GM12878 (cell line): ENCODE results near the gene HADHA.

Experiments used
- EZH2 ChIP-seq: IDR thresholded peaks from 2 replicates; pipeline ENCODE4 v1.6.1; 2012; ENCODE audit warnings: low read depth, mild to moderate bottlenecking, control low read depth, inconsistent platforms, low read length, borderline replicate concordance; ENCODE audit not compliant: control insufficient read depth
- YY1 ChIP-seq: IDR thresholded peaks from 2 replicates; pipeline ENCODE4 v1.6.1; 2011; ENCODE audit warnings: low read depth, mild to moderate bottlenecking, low read length
- TF ChIP-seq, protein P1 (sequence below): fragments of 450-650 bp; IDR thresholded peaks from 2 replicates; pipeline ENCODE4 v1.6.1; 2016; ENCODE audit warnings: mild to moderate bottlenecking
- TF ChIP-seq, protein P2 (sequence below), 3 experiments: IDR thresholded peaks in 2 of 3; conservative IDR thresholded peaks in 1 of 3; 2 replicates each; pipeline ENCODE4 v1.5.1; 2011; ENCODE audit warnings: low read depth in 3 of 3, low read length in 3 of 3, mild to moderate bottlenecking in 3 of 3, control low read depth in 2 of 3, moderate library complexity in 2 of 3, inconsistent platforms in 1 of 3, mixed read lengths in 1 of 3; ENCODE audit not compliant: control insufficient read depth in 2 of 3, insufficient read depth in 1 of 3; ENCODE audit errors: extremely low read depth in 1 of 3

DNA sequence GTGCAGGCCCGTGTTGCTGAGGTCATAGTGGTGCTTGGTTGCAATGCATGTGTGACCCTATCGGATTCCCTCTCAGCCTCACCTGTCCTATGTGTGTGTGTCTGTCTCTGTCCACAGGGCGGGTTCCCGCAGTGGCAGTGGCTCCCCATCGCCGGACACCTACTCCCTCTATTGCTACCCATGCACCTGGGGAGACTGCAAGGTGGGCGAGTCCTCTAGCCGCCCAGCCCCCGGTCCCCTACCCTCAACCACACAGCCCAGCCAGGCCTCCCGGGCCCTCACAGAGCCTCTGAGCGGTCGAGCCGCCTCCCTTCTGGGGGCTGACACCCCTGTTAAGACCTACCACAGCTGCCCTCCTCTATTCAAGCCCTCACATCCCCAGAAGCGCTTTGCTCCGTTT is 57.3 kb downstream of the HADHA start:
- TF ChIP-seq, protein P1, sequence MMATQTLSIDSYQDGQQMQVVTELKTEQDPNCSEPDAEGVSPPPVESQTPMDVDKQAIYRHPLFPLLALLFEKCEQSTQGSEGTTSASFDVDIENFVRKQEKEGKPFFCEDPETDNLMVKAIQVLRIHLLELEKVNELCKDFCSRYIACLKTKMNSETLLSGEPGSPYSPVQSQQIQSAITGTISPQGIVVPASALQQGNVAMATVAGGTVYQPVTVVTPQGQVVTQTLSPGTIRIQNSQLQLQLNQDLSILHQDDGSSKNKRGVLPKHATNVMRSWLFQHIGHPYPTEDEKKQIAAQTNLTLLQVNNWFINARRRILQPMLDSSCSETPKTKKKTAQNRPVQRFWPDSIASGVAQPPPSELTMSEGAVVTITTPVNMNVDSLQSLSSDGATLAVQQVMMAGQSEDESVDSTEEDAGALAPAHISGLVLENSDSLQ: no peak
- TF ChIP-seq, protein P2, sequence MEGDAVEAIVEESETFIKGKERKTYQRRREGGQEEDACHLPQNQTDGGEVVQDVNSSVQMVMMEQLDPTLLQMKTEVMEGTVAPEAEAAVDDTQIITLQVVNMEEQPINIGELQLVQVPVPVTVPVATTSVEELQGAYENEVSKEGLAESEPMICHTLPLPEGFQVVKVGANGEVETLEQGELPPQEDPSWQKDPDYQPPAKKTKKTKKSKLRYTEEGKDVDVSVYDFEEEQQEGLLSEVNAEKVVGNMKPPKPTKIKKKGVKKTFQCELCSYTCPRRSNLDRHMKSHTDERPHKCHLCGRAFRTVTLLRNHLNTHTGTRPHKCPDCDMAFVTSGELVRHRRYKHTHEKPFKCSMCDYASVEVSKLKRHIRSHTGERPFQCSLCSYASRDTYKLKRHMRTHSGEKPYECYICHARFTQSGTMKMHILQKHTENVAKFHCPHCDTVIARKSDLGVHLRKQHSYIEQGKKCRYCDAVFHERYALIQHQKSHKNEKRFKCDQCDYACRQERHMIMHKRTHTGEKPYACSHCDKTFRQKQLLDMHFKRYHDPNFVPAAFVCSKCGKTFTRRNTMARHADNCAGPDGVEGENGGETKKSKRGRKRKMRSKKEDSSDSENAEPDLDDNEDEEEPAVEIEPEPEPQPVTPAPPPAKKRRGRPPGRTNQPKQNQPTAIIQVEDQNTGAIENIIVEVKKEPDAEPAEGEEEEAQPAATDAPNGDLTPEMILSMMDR (IDR thresholded peaks at IDR 0.05 in 2 of 3, conservative IDR thresholded peaks at IDR 0.05 in 1 of 3; ENCODE audit: control insufficient read depth in 2 of 3, extremely low read depth in 1 of 3, insufficient read depth in 1 of 3, low read depth in 3 of 3, low read length in 3 of 3): no peak
- TF ChIP-seq YY1: no peak
- TF ChIP-seq EZH2: no peak
